IMR-90 (cell line): ENCODE data around the gene TRAP1. TPM values are rescaled to one million over a fixed set of nuclear protein-coding genes. Genes with fewer than 3 reads are reported as not detected.

Source experiments
- ATAC-seq: fragments of 200-7000 bp; cut with Tn5 transposase; 2 replicates; pipeline ENCODE4 v1.9.1; 2020; ENCODE audit warnings: low read depth, mild to moderate bottlenecking, moderate library complexity
- BruUV-seq: library from RNA; stranded (reverse); fragments of 400-500 nt; replicated peaks from 2 replicates; lab custom pipeline; 2021; lab: Mats Ljungman, UMichigan
- CTCF ChIA-PET: fragments of 300-600 bp; formaldehyde crosslinking; extraction: SDS; loops from one replicate; lab custom pipeline; 2021; ENCODE audit warnings: antibody characterized with exemption; lab: Yijun Ruan, JAX
- POLR2A ChIA-PET: fragments of 300-600 bp; sonication (Branson Sonifier 250); formaldehyde crosslinking; loops from one replicate; lab custom pipeline; 2022; ENCODE audit warnings: antibody characterized with exemption; ENCODE audit not compliant: unreplicated experiment; lab: Charles Lee
- DNase-seq: peaks from one replicate; pipeline ENCODE4 v3.0.0; 2013
- H2AFZ ChIP-seq: replicated peaks from 2 replicates; pipeline ENCODE3; 2013; ENCODE audit warnings: low read length, mild to moderate bottlenecking; ENCODE audit not compliant: poor library complexity
- H2AK5ac ChIP-seq: 2 replicates; pipeline ENCODE4 v1.6.1; 2013; ENCODE audit warnings: low read depth, low read length, inconsistent platforms
- H2AK9ac ChIP-seq: replicated peaks from 2 replicates; pipeline ENCODE3; 2013; ENCODE audit warnings: mild to moderate bottlenecking, low read depth, low read length, moderate library complexity; ENCODE audit not compliant: poor library complexity
- H2BK120ac ChIP-seq: 2 replicates; pipeline ENCODE4 v1.6.1; 2013; ENCODE audit warnings: low read depth, low read length, inconsistent platforms
- H2BK15ac ChIP-seq: 3 replicates; pipeline ENCODE4 v1.6.1; 2013; ENCODE audit warnings: low read depth, low read length, inconsistent platforms
- H2BK20ac ChIP-seq: 2 replicates; pipeline ENCODE4 v1.6.1; 2013; ENCODE audit warnings: low read depth, mild to moderate bottlenecking, inconsistent platforms, low read length, moderate library complexity
- H2BK5ac ChIP-seq: 2 replicates; pipeline ENCODE4 v1.6.1; 2013; ENCODE audit warnings: mild to moderate bottlenecking, low read depth, low read length, inconsistent platforms; ENCODE audit not compliant: poor library complexity, severe bottlenecking
- H3K14ac ChIP-seq: replicated peaks from 2 replicates; pipeline ENCODE4 v1.6.1; 2013; ENCODE audit warnings: low read depth, low read length, inconsistent platforms
- H3K18ac ChIP-seq: 2 replicates; pipeline ENCODE4 v1.6.1; 2013; ENCODE audit warnings: low read depth, low read length, control low read depth
- H3K23ac ChIP-seq: 2 replicates; pipeline ENCODE4 v1.6.1; 2013; ENCODE audit warnings: low read depth, low read length, inconsistent platforms
- H3K27ac ChIP-seq: 2 replicates; pipeline ENCODE4 v1.5.1; 2013; ENCODE audit warnings: mild to moderate bottlenecking, control low read depth, low read length; ENCODE audit not compliant: insufficient read depth
- H3K27me3 ChIP-seq: 2 replicates; pipeline ENCODE4 v1.6.1; 2013; ENCODE audit warnings: low read length; ENCODE audit not compliant: control insufficient read depth, insufficient read depth
- H3K36me3 ChIP-seq: 2 replicates; pipeline ENCODE4 v1.6.1; 2013; ENCODE audit warnings: low read length, mixed read lengths; ENCODE audit not compliant: control insufficient read depth, insufficient read depth
- H3K4ac ChIP-seq: 2 replicates; pipeline ENCODE4 v1.6.1; 2013; ENCODE audit warnings: low read depth, low read length, inconsistent platforms
- H3K4me1 ChIP-seq: 2 replicates; pipeline ENCODE4 v1.6.1; 2013; ENCODE audit warnings: low read length, mixed read lengths; ENCODE audit not compliant: control insufficient read depth, insufficient read depth
- H3K4me2 ChIP-seq: 2 replicates; pipeline ENCODE4 v1.6.1; 2013; ENCODE audit warnings: low read depth, mild to moderate bottlenecking, control low read depth, low read length, moderate library complexity
- H3K4me3 ChIP-seq: 2 replicates; pipeline ENCODE4 v1.5.1; 2013; ENCODE audit warnings: low read depth, mild to moderate bottlenecking, control low read depth, low read length, moderate library complexity; ENCODE audit not compliant: insufficient read depth
- H3K56ac ChIP-seq: 2 replicates; pipeline ENCODE4 v1.6.1; 2013; ENCODE audit warnings: low read length, inconsistent platforms; ENCODE audit not compliant: insufficient read depth; ENCODE audit errors: extremely low read depth
- H3K79me1 ChIP-seq, 2 experiments: 2 replicates each; pipeline ENCODE4 v1.6.1; 2013; ENCODE audit warnings: low read length in 2 of 2, inconsistent platforms in 1 of 2, low read depth in 1 of 2
- H3K9ac ChIP-seq: 2 replicates; pipeline ENCODE4 v1.6.1; 2013; ENCODE audit warnings: low read depth, low read length, control low read depth
- H3K9me1 ChIP-seq: 2 replicates; pipeline ENCODE4 v1.6.1; 2013; ENCODE audit warnings: low read length, inconsistent platforms; ENCODE audit not compliant: insufficient read depth
- H3K9me3 ChIP-seq: 2 replicates; pipeline ENCODE4 v1.6.1; 2013; ENCODE audit warnings: low read length; ENCODE audit not compliant: control insufficient read depth, insufficient read depth
- H4K20me1 ChIP-seq: 2 replicates; pipeline ENCODE4 v1.6.1; 2013; ENCODE audit warnings: low read length, inconsistent platforms; ENCODE audit not compliant: insufficient read depth
- H4K5ac ChIP-seq: 2 replicates; pipeline ENCODE4 v1.6.1; 2013; ENCODE audit warnings: mild to moderate bottlenecking, low read depth, low read length, control low read depth
- H4K8ac ChIP-seq, 2 experiments: 2 replicates each; pipeline ENCODE4 v1.6.1; 2013; ENCODE audit warnings: low read depth in 2 of 2, low read length in 2 of 2, control low read depth in 1 of 2, inconsistent platforms in 1 of 2
- H4K91ac ChIP-seq: 2 replicates; pipeline ENCODE4 v1.6.1; 2013; ENCODE audit warnings: low read depth, low read length, inconsistent platforms; ENCODE audit not compliant: insufficient read depth
- BHLHE40 ChIP-seq: fragments of 150-350 bp; IDR thresholded peaks from 2 replicates; pipeline ENCODE4 v1.6.1; 2016; ENCODE audit warnings: mild to moderate bottlenecking, low read depth, low read length
- CEBPB ChIP-seq: IDR thresholded peaks from 2 replicates; pipeline ENCODE4 v1.6.1; 2012; ENCODE audit warnings: low read depth, low read length, improper control_type of control experiment
- CHD1 ChIP-seq: IDR thresholded peaks from 2 replicates; pipeline ENCODE4 v1.6.1; 2012; ENCODE audit warnings: low read depth, low read length, improper control_type of control experiment
- CTCF ChIP-seq: conservative IDR thresholded peaks from 2 replicates; pipeline ENCODE4 v1.5.1; 2012; ENCODE audit warnings: mild to moderate bottlenecking, low read depth, low read length, improper control_type of control experiment
- ELK1 ChIP-seq: fragments of 150-350 bp; IDR thresholded peaks from 2 replicates; pipeline ENCODE4 v1.6.1; 2016; ENCODE audit warnings: low read depth, mild to moderate bottlenecking, low read length, moderate library complexity, borderline replicate concordance
- FOS ChIP-seq: fragments of 150-350 bp; IDR thresholded peaks from 2 replicates; pipeline ENCODE4 v1.6.1; 2016; ENCODE audit warnings: low read depth, low read length
- MAFK ChIP-seq: IDR thresholded peaks from 2 replicates; pipeline ENCODE4 v1.6.1; 2012; ENCODE audit warnings: low read depth, low read length, improper control_type of control experiment
- MAZ ChIP-seq: IDR thresholded peaks from 2 replicates; pipeline ENCODE4 v1.6.1; 2012; ENCODE audit warnings: low read depth, mild to moderate bottlenecking, low read length, improper control_type of control experiment, moderate library complexity, borderline replicate concordance
- MXI1 ChIP-seq: IDR thresholded peaks from 2 replicates; pipeline ENCODE4 v1.6.1; 2012; ENCODE audit warnings: low read depth, mild to moderate bottlenecking, low read length, moderate library complexity, borderline replicate concordance
- NFE2L2 ChIP-seq: fragments of 150-350 bp; IDR thresholded peaks from 2 replicates; pipeline ENCODE4 v1.6.1; 2016; ENCODE audit warnings: low read depth, mild to moderate bottlenecking, low read length
- POLR2A ChIP-seq: IDR thresholded peaks from 2 replicates; pipeline ENCODE4 v1.6.1; 2012; ENCODE audit warnings: mild to moderate bottlenecking, low read depth, low read length
- RAD21 ChIP-seq: IDR thresholded peaks from 2 replicates; pipeline ENCODE4 v1.6.1; 2012; ENCODE audit warnings: low read length, improper control_type of control experiment
- RCOR1 ChIP-seq: IDR thresholded peaks from 2 replicates; pipeline ENCODE4 v1.6.1; 2012; ENCODE audit warnings: mild to moderate bottlenecking, low read length, improper control_type of control experiment; ENCODE audit not compliant: insufficient replicate concordance
- RFX5 ChIP-seq: IDR thresholded peaks from 2 replicates; pipeline ENCODE4 v1.8.0; 2012; ENCODE audit warnings: low read depth, mild to moderate bottlenecking, low read length, moderate library complexity
- SMC3 ChIP-seq: fragments of 150-350 bp; IDR thresholded peaks from 2 replicates; pipeline ENCODE4 v1.6.1; 2016; ENCODE audit warnings: low read depth, mild to moderate bottlenecking, antibody characterized with exemption, low read length, moderate library complexity
- USF2 ChIP-seq: fragments of 150-350 bp; IDR thresholded peaks from 2 replicates; pipeline ENCODE4 v1.6.1; 2017; ENCODE audit warnings: mild to moderate bottlenecking, antibody characterized with exemption, low read length, low read depth
- WGBS, 2 experiments: methylation state at CpG; one replicate each; pipeline versions ENCODE4 v1.1.5 to v1.1.7; 2013; ENCODE audit warnings: missing lambda C conversion rate in 2 of 2; ENCODE audit not compliant: insufficient read length in 1 of 2; ENCODE audit errors: extremely low coverage in 2 of 2; 5-methylcytosine and 5-hydroxymethylcytosine counted together
- dilution Hi-C: fragments of 300-500 bp; cut with HindIII; formaldehyde crosslinking; loops from one replicate; pipeline ENCODE4 v1.14.3; 2018; ENCODE audit warnings: low sequenced_read_pairs; ENCODE audit not compliant: unreplicated experiment
- in situ Hi-C: fragments of 300-500 bp; cut with MboI; formaldehyde crosslinking; loops from 3 replicates; pipeline ENCODE4 v1.14.3; 2019; ENCODE audit warnings: low sequenced_read_pairs, inconsistent platforms, mixed read lengths
- intact Hi-C: fragments of 100-400 bp; cut with micrococcal nuclease; formaldehyde crosslinking; loops from 2 replicates; pipeline ENCODE4 v1.10.0; 2022
- polyA plus RNA-seq, 3 experiments: library from polyadenylated mRNA; depleted of rRNA; stranded (reverse); fragments of >200 nt; gene quantifications; 2 replicates each; pipeline ENCODE4 v1.2.3, GENCODE V29; 2012; ENCODE audit warnings: low replicate concordance in 1 of 3
- total RNA-seq: library from RNA; depleted of rRNA; stranded (reverse); fragments of >200 nt; gene quantifications from 2 replicates; pipeline ENCODE4 v1.2.3, GENCODE V29; 2012

TRAP1 gene
- total and polyA plus RNA-seq, 2 of the 4 experiments (the other 2 are of a cell fraction): 139 to 145 TPM

- no peak overlapping the region for H2BK20ac ChIP-seq
- peaks cover 70% of the 10 kb centered on the region for H3K36me3 ChIP-seq
- in situ Hi-C loops (no loop called here), dilution Hi-C loops (no loop called here), intact Hi-C loops (no loop called here)
- no peak overlapping the region for H2AK5ac ChIP-seq
- DNase-seq (no peak), ATAC-seq (no peak)
- no peaks in the 10 kb centered on the region for H3K27me3 ChIP-seq
- H3K9ac ChIP-seq: no peak overlapping the region
- H3K4me2 ChIP-seq: no peak overlapping the region
- WGBS, 2 experiments: 91% methylated on average over 8 of the region's 12 CpGs; no CpG with 5 or more reads in 1 of the 2 experiments
- no peak overlapping the region for H3K27ac ChIP-seq
- no peak overlapping the region for H4K91ac ChIP-seq
- H3K14ac ChIP-seq: no peak overlapping the region
- no peak overlapping the region for H3K56ac ChIP-seq
- no peak overlapping the region for H2BK5ac ChIP-seq
- no peaks in the 10 kb centered on the region for H3K9me3 ChIP-seq
- no peak overlapping the region for H3K4me3 ChIP-seq
- no peak for TF ChIP-seq CTCF
- no peak for TF ChIP-seq RCOR1
- TF ChIP-seq MAFK: no peak
- no peak for TF ChIP-seq CHD1
- no peak for TF ChIP-seq MAZ
- TF ChIP-seq ELK1: no peak
- TF ChIP-seq MXI1: no peak
- TF ChIP-seq BHLHE40: no peak
- TF ChIP-seq SMC3: no peak
- TF ChIP-seq RFX5: no peak
- no peak for TF ChIP-seq NFE2L2
- no peak for TF ChIP-seq CEBPB
- no peak for TF ChIP-seq USF2
- no peak for TF ChIP-seq RAD21
- no peak for TF ChIP-seq POLR2A
- no peak for TF ChIP-seq FOS
- CTCF ChIA-PET: no interaction called here
- H3K18ac ChIP-seq: no peak overlapping the region
- no peak overlapping the region for H2BK15ac ChIP-seq
- H2BK120ac ChIP-seq: no peak overlapping the region
- peaks cover 0 to 3% of the 10 kb centered on the region in 2 experiments; a peak in 1 of 4 replicates for H3K79me1 ChIP-seq
- POLR2A ChIA-PET: no interaction called here
- H3K9me1 ChIP-seq: peaks cover 6% of the 10 kb centered on the region; the same call in 1 of the 2 replicates
- no peaks in the 10 kb centered on the region; the same call in 1 of the 2 replicates for H4K20me1 ChIP-seq
- no peak overlapping the region for H2AFZ ChIP-seq
- no TSS peak for BruUV-seq
- H3K23ac ChIP-seq: no peak overlapping the region
- H2AK9ac ChIP-seq: no peak overlapping the region
- no peaks in the 10 kb centered on the region for H3K4me1 ChIP-seq
- H4K8ac ChIP-seq: no peak overlapping the region
- H4K5ac ChIP-seq: no peak overlapping the region
- H3K4ac ChIP-seq: no peak overlapping the region
Observed at GRCh38 chr16:3661311-3661710, 56.0 kb downstream of the TRAP1 start.
